Central memory CD8-positive, alpha-beta T cell (primary cell): ENCODE measurements around the gene TECRL.

Source experiments
- ATAC-seq: fragments of 150-1000 bp; cut with Tn5 transposase; replicated peaks from 2 replicates; pipeline ENCODE4 v1.10.0; 2022; ENCODE audit warnings: mild to moderate bottlenecking, moderate FRiP score, moderate number of reproducible peaks; ENCODE audit not compliant: poor library complexity, severe bottlenecking; ENCODE audit errors: extremely low read depth
- DNase-seq, 2 donors: peaks; one replicate each; pipeline ENCODE4 v3.0.0; 2021; ENCODE audit warnings: low spot score in 2 of 2
- H3K27ac Mint-ChIP-seq: one replicate; pipeline ENCODE4 v1.8.0; 2022; ENCODE audit warnings: low read depth, mild to moderate bottlenecking, moderate library complexity, mixed read lengths
- H3K27me3 Mint-ChIP-seq: one replicate; pipeline ENCODE4 v1.8.0; 2022; ENCODE audit warnings: mixed read lengths
- H3K36me3 Mint-ChIP-seq: one replicate; pipeline ENCODE4 v1.8.0; 2022; ENCODE audit warnings: mild to moderate bottlenecking, moderate library complexity, mixed read lengths; ENCODE audit not compliant: insufficient read depth
- H3K4me1 Mint-ChIP-seq: one replicate; pipeline ENCODE4 v1.8.0; 2022; ENCODE audit warnings: mixed read lengths
- H3K4me3 Mint-ChIP-seq: one replicate; pipeline ENCODE4 v1.8.0; 2022; ENCODE audit warnings: mild to moderate bottlenecking, moderate library complexity, mixed read lengths
- H3K9me3 Mint-ChIP-seq: one replicate; pipeline ENCODE4 v1.8.0; 2022; ENCODE audit warnings: mixed read lengths

Gene TECRL

DNA sequence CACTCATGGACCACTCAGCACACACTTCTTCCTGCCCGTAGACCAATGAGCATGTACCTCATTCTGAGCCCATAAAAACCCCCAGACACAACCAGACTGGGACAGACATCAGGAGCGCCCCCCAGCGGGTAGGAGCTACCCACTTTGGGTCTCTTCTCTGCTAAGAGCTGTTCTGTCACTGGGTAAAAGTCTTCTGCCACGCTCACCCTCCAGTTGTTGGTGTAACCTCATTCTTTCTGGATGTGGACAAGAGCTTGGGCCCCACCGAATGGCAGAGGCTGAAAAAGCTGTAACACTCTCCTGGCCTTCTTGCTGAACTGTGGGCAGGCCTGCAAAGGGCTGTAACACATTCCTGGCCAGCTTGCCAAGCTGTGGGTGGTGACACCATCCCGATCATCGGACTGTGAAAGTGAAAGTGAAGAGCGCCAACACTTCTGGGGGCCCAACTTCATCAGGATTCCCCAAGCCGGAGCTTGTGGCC lies 137.6 kb downstream of the TECRL start:
- H3K9me3 Mint-ChIP-seq: peaks cover 8% of the 10 kb centered on the region
- no peak for ATAC-seq
- H3K4me3 Mint-ChIP-seq: no peak overlapping the region
- no peaks in the 10 kb centered on the region for H3K36me3 Mint-ChIP-seq
- no peaks in the 10 kb centered on the region for H3K27me3 Mint-ChIP-seq
- no peak overlapping the region for H3K27ac Mint-ChIP-seq
- H3K4me1 Mint-ChIP-seq: no peaks in the 10 kb centered on the region
- no peak for DNase-seq

- Mint-ChIP-seq H3K4me3 (no peak overlapping the region), H3K27me3 (no peaks in the 10 kb centered on the region), H3K9me3 (peaks cover 17% of the 10 kb centered on the region), H3K4me1 (no peaks in the 10 kb centered on the region), H3K36me3 (no peaks in the 10 kb centered on the region), H3K27ac (no peak overlapping the region)
- ATAC-seq: no peak
- no peak for DNase-seq
Observed at GRCh38 chr4:64266669-64267068, 142.6 kb downstream of the TECRL start.

DNA sequence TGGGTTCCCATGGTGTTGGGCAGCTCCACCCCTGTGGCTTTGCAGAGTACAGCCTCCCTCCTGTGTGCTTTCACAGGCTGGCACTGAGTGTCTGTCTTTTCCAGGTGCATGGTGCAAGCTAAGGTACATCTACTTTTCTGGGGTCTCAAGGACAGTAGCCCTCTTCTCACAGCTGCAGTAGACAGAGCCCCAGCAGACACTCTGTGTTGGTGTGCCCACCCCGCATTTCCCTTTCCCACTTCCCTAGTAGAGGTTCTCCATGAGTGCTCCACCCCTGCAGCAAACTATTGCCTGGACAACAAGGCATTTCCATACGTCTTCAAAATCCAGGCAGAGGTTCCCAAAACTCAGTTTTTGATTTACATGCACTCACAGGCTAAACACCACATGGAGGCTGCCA lies 143.0 kb downstream of the TECRL start:
- no peaks in the 10 kb centered on the region for H3K4me1 Mint-ChIP-seq
- DNase-seq (no peak), ATAC-seq (no peak)
- no peaks in the 10 kb centered on the region for H3K27me3 Mint-ChIP-seq
- H3K9me3 Mint-ChIP-seq: peaks cover 17% of the 10 kb centered on the region
- no peaks in the 10 kb centered on the region for H3K36me3 Mint-ChIP-seq
- no peak overlapping the region for H3K4me3 Mint-ChIP-seq
- no peak overlapping the region for H3K27ac Mint-ChIP-seq

GRCh38 chr4:64251781-64252180 lies 157.5 kb downstream of the TECRL start:
- H3K4me3 Mint-ChIP-seq: no peak overlapping the region
- H3K4me1 Mint-ChIP-seq: no peaks in the 10 kb centered on the region
- DNase-seq (no peak), ATAC-seq (no peak)
- H3K9me3 Mint-ChIP-seq: peaks cover 17% of the 10 kb centered on the region
- no peak overlapping the region for H3K27ac Mint-ChIP-seq
- H3K36me3 Mint-ChIP-seq: no peaks in the 10 kb centered on the region
- H3K27me3 Mint-ChIP-seq: no peaks in the 10 kb centered on the region

- H3K36me3 Mint-ChIP-seq: no peaks in the 10 kb centered on the region
- H3K27me3 Mint-ChIP-seq: no peaks in the 10 kb centered on the region
- ATAC-seq (no peak), DNase-seq (no peak)
- H3K4me3 Mint-ChIP-seq: no peak overlapping the region
- no peaks in the 10 kb centered on the region for H3K4me1 Mint-ChIP-seq
- H3K27ac Mint-ChIP-seq: no peak overlapping the region
- peaks cover 17% of the 10 kb centered on the region for H3K9me3 Mint-ChIP-seq
Observed at GRCh38 chr4:64250488-64250887, 158.8 kb downstream of the TECRL start.

GRCh38 chr4:64250061-64250460 lies 159.2 kb downstream of the TECRL start:
- H3K9me3 Mint-ChIP-seq: peaks cover 17% of the 10 kb centered on the region
- no peak for ATAC-seq
- DNase-seq: no peak
- H3K36me3 Mint-ChIP-seq: no peaks in the 10 kb centered on the region
- H3K27me3 Mint-ChIP-seq: no peaks in the 10 kb centered on the region
- H3K4me1 Mint-ChIP-seq: no peaks in the 10 kb centered on the region
- no peak overlapping the region for H3K4me3 Mint-ChIP-seq
- no peak overlapping the region for H3K27ac Mint-ChIP-seq

DNA sequence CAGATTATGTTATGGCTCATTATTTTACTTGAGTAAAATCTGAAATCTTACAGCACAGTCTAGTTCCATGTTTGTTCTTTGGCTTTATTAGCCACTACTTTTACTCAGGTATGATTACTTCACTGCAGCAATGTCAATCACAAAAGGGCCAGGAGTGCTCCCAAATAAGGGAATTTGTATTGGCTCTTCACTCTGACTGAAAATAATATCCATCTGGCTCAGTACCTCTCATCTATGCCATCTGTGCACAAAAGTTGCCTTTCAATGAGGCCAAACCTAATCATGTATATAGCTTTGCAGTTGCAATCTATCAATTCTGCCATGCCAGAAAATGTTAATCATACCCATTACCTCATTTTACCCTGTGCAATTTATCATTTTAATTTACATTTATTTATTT lies 161.1 kb downstream of the TECRL start:
- Mint-ChIP-seq H3K27me3 (no peaks in the 10 kb centered on the region), H3K36me3 (no peaks in the 10 kb centered on the region), H3K4me1 (no peaks in the 10 kb centered on the region), H3K9me3 (peaks cover 17% of the 10 kb centered on the region), H3K27ac (no peak overlapping the region), H3K4me3 (no peak overlapping the region)
- no peak for DNase-seq
- ATAC-seq: no peak

DNA sequence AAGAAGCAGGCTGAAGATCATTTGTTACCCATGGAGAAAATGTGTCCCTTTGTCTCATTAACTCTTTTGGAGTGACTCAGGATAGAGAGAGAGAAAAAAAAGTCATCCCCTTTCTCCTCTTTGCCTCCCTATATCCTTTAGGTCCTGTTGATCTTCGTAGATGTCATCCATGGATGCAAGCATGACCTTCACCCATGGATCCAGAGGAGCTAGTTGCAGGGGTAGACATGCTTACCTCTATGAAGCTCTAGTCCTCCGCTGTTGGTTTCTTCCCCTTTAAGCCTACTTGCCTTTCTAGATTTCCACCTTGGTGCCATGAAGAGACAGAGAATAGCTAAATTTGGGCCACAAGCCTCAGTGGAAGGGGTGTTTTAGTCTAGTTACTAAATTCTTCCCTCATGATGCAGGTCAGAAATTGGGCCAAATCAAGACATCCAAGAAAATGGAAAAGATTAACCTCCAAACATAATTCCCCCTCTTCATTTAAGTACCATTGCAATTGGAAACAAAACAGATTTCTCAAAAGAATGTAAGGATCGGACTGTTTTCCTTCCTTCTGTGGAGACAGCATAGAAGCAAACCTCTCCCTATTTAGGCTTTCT lies 178.4 kb downstream of the TECRL start:
- ATAC-seq: no peak
- DNase-seq: no peak
- no peak overlapping the region for H3K4me3 Mint-ChIP-seq

More for the DNA sequence above, 178.4 kb downstream of the TECRL start:
- Mint-ChIP-seq H3K9me3 (peaks cover 14% of the 10 kb centered on the region), H3K36me3 (no peaks in the 10 kb centered on the region), H3K27ac (no peak overlapping the region), H3K27me3 (no peaks in the 10 kb centered on the region), H3K4me1 (no peaks in the 10 kb centered on the region)
